Measurements from ENCODE around the gene OSBPL3. TPM values are rescaled to one million over a fixed set of nuclear protein-coding genes. Genes with fewer than 3 reads are reported as not detected.

Gene OSBPL3
- total and polyA plus RNA-seq, 4 donors: 0.28 to 3.0 (median 1.1) TPM

GRCh38 chr7:24943096-24943948, 36.7 kb downstream of the OSBPL3 start:
- Histone ChIP-seq H3K36me3 (ENCODE audit: control insufficient read depth in 4 of 4, insufficient read depth in 3 of 4, low read depth in 1 of 4, low read length in 3 of 4) (no peaks in the 10 kb centered on the region), H3K27ac (ENCODE audit: low read depth in 1 of 2, low read length in 2 of 2) (no peak overlapping the region), H3K9me3 (ENCODE audit: control insufficient read depth in 4 of 4, low read length in 3 of 4) (no peaks in the 10 kb centered on the region), H3K4me3 (ENCODE audit: low read depth in 1 of 3, low read length in 3 of 3) (no peak overlapping the region), H3K27me3 (ENCODE audit: control insufficient read depth in 4 of 4, insufficient read depth in 4 of 4, low read length in 3 of 4) (no peaks in the 10 kb centered on the region), H3K9ac (ENCODE audit: low read depth in 1 of 2, low read length in 2 of 2) (no peak overlapping the region), H3K4me1 (ENCODE audit: control insufficient read depth in 4 of 4, insufficient read depth in 4 of 4, low read length in 3 of 4) (no peaks in the 10 kb centered on the region)
- 86% methylated on average over 5 of the region's 5 CpGs for WGBS
- no peak for DNase-seq (ENCODE audit: low spot score)
- TF ChIP-seq ATF3 (IDR thresholded peaks at IDR 0.05) (no peak), REST (IDR thresholded peaks at IDR 0.05) (no peak), CTCF (IDR thresholded peaks at IDR 0.05; ENCODE audit: low read depth, low read length, missing input control) (no peak), ZBTB33 (IDR thresholded peaks at IDR 0.05) (no peak), RXRA (IDR thresholded peaks at IDR 0.05) (no peak), YY1 (IDR thresholded peaks at IDR 0.05) (no peak), MAX (IDR thresholded peaks at IDR 0.05) (no peak), NR2F2 (IDR thresholded peaks at IDR 0.05) (no peak), JUND (IDR thresholded peaks at IDR 0.05) (no peak), HNF4A (conservative IDR thresholded peaks at IDR 0.05) (no peak), RAD21 (IDR thresholded peaks at IDR 0.05) (no peak), SP1 (IDR thresholded peaks at IDR 0.05) (no peak), FOXA1 (IDR thresholded peaks at IDR 0.05) (no peak), EGR1 (IDR thresholded peaks at IDR 0.05; ENCODE audit: low read depth in 2 of 2) (no peak)

GRCh38 chr7:24942226-24942625, 37.8 kb downstream of the OSBPL3 start:
- Histone ChIP-seq H3K4me1 (ENCODE audit: control insufficient read depth in 4 of 4, insufficient read depth in 4 of 4, low read length in 3 of 4) (no peaks in the 10 kb centered on the region), H3K27me3 (ENCODE audit: control insufficient read depth in 4 of 4, insufficient read depth in 4 of 4, low read length in 3 of 4) (no peaks in the 10 kb centered on the region), H3K9me3 (ENCODE audit: control insufficient read depth in 4 of 4, low read length in 3 of 4) (no peaks in the 10 kb centered on the region), H3K9ac (ENCODE audit: low read depth in 1 of 2, low read length in 2 of 2) (no peak overlapping the region), H3K4me3 (ENCODE audit: low read depth in 1 of 3, low read length in 3 of 3) (no peak overlapping the region), H3K36me3 (ENCODE audit: control insufficient read depth in 4 of 4, insufficient read depth in 3 of 4, low read depth in 1 of 4, low read length in 3 of 4) (no peaks in the 10 kb centered on the region), H3K27ac (ENCODE audit: low read depth in 1 of 2, low read length in 2 of 2) (no peak overlapping the region)
- no peak for DNase-seq (ENCODE audit: low spot score)
- 94% methylated on average over 5 of the region's 5 CpGs for WGBS
- TF ChIP-seq SP1 (IDR thresholded peaks at IDR 0.05) (no peak), NR2F2 (IDR thresholded peaks at IDR 0.05) (no peak), CTCF (IDR thresholded peaks at IDR 0.05; ENCODE audit: low read depth, low read length, missing input control) (no peak), ATF3 (IDR thresholded peaks at IDR 0.05) (no peak), TAF1 (conservative IDR thresholded peaks at IDR 0.05) (no peak), HNF4A (conservative IDR thresholded peaks at IDR 0.05) (no peak), RXRA (IDR thresholded peaks at IDR 0.05) (no peak), ZBTB33 (IDR thresholded peaks at IDR 0.05) (no peak), FOXA1 (IDR thresholded peaks at IDR 0.05) (no peak), RAD21 (IDR thresholded peaks at IDR 0.05) (no peak)

All from liver (tissue), 9 donors.